Measurements from ENCODE around the gene VEGFB.
A peak's percentile ranks its signal among the peaks of the same experiment; 100 is the strongest.

Gene VEGFB

DNA sequence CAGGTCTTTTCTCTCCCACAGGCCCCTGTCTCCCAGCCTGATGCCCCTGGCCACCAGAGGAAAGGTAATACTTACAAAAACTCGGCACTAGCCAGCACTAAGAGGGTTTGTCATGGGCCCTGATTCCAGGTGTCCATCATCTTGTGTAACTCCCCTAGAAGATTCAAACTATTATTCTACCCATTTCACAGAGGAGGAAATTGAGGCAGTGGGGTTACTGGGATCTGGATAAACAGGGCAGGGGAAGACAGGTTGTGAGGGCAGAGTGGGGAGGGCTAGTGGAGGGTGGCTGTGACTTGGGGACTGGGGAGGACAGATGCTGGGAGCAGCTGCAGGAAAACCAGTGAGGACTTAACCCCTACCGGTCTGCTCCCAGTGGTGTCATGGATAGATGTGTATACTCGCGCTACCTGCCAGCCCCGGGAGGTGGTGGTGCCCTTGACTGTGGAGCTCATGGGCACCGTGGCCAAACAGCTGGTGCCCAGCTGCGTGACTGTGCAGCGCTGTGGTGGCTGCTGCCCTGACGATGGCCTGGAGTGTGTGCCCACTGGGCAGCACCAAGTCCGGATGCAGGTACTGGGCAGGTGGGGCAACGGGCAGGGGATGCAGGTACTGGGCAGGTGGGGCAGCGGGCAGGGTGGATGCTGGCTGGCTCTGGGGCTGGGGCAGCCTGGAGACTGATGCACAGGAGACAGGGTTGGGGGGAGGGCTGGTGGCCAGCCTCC is 1.2 kb downstream of the VEGFB start:
- Histone ChIP-seq H3K79me2 (ENCODE audit: low read length) (peaks cover 17% of the 10 kb centered on the region), H3K4me2 (ENCODE audit: low read length) (peak overlapping the region; percentile 99), H3K9ac (ENCODE audit: low read length) (peak overlapping the region; percentile 81), H3K9me3 (ENCODE audit: insufficient read depth, low read length) (no peaks in the 10 kb centered on the region), H3K36me3 (replicated peaks; ENCODE audit: low read depth, low read length) (peaks cover 31% of the 10 kb centered on the region), H3K27me3 (ENCODE audit: low read depth, low read length) (no peaks in the 10 kb centered on the region), H4K20me1 (ENCODE audit: insufficient read depth, low read length) (peaks cover 9% of the 10 kb centered on the region; the same call in 1 of the 2 replicates), H3K4me3 (ENCODE audit: low read length) (peak overlapping the region; percentile 94), H2AFZ (ENCODE audit: low read depth, low read length) (no peak overlapping the region), H3K27ac (ENCODE audit: low read length) (peak overlapping the region; percentile 35; the same call in 1 of the 2 replicates), H3K4me1 (ENCODE audit: low read length) (peaks cover 53% of the 10 kb centered on the region)
- no peak for TF ChIP-seq EZH2phosphoT487 (IDR thresholded peaks at IDR 0.05; ENCODE audit: low read depth)
- TF ChIP-seq, protein P1, sequence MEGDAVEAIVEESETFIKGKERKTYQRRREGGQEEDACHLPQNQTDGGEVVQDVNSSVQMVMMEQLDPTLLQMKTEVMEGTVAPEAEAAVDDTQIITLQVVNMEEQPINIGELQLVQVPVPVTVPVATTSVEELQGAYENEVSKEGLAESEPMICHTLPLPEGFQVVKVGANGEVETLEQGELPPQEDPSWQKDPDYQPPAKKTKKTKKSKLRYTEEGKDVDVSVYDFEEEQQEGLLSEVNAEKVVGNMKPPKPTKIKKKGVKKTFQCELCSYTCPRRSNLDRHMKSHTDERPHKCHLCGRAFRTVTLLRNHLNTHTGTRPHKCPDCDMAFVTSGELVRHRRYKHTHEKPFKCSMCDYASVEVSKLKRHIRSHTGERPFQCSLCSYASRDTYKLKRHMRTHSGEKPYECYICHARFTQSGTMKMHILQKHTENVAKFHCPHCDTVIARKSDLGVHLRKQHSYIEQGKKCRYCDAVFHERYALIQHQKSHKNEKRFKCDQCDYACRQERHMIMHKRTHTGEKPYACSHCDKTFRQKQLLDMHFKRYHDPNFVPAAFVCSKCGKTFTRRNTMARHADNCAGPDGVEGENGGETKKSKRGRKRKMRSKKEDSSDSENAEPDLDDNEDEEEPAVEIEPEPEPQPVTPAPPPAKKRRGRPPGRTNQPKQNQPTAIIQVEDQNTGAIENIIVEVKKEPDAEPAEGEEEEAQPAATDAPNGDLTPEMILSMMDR (IDR thresholded peaks at IDR 0.05; ENCODE audit: low read depth, low read length), result no peak

DNA sequence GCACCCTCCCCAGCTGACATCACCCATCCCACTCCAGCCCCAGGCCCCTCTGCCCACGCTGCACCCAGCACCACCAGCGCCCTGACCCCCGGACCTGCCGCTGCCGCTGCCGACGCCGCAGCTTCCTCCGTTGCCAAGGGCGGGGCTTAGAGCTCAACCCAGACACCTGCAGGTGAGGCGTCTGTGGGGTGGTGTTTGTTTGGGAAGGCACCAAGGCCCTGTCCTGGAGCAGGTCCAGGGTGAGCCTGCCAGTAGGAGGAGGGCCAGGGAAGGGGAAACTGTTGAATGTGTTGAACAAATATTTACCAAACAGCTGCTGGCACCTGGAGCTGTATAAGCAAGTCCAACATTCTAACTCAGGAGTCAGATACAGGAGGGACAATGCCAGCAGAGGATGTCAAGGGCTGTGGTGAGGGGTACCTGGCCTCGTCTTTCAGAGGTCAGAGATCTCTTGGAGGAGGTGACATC is 3.1 kb downstream of the VEGFB start:
- no peak overlapping the region; the same call in 1 of the 2 replicates for H3K4me3 ChIP-seq (ENCODE audit: low read length)
- peaks cover 27% of the 10 kb centered on the region for H3K79me2 ChIP-seq (ENCODE audit: low read length)
- peak overlapping the region; percentile 47; the same call in 1 of the 2 replicates for H3K9ac ChIP-seq (ENCODE audit: low read length)
- H4K20me1 ChIP-seq (ENCODE audit: insufficient read depth, low read length), result peaks cover 9% of the 10 kb centered on the region; the same call in 1 of the 2 replicates
- H3K4me2 ChIP-seq (ENCODE audit: low read length), result peak overlapping the region; percentile 48
- peak overlapping the region; percentile 89 for H3K27ac ChIP-seq (ENCODE audit: low read length)
- H3K27me3 ChIP-seq (ENCODE audit: low read depth, low read length), result no peaks in the 10 kb centered on the region
- H3K9me3 ChIP-seq (ENCODE audit: insufficient read depth, low read length), result no peaks in the 10 kb centered on the region
- H2AFZ ChIP-seq (ENCODE audit: low read depth, low read length), result no peak overlapping the region
- TF ChIP-seq, protein P1 (IDR thresholded peaks at IDR 0.05; ENCODE audit: low read depth, low read length), result no peak
- peaks cover 56% of the 10 kb centered on the region for H3K4me1 ChIP-seq (ENCODE audit: low read length)
- peaks cover 34% of the 10 kb centered on the region for H3K36me3 ChIP-seq (replicated peaks; ENCODE audit: low read depth, low read length)

- peak overlapping the region; percentile 47; the same call in 1 of the 2 replicates for H3K9ac ChIP-seq (ENCODE audit: low read length)
- H3K4me1 ChIP-seq (ENCODE audit: low read length), result peaks cover 62% of the 10 kb centered on the region
- peaks cover 9% of the 10 kb centered on the region; the same call in 1 of the 2 replicates for H4K20me1 ChIP-seq (ENCODE audit: insufficient read depth, low read length)
These were observed 3.7 kb downstream of the VEGFB start for GRCh38 chr11:64238076-64238475.

DNA sequence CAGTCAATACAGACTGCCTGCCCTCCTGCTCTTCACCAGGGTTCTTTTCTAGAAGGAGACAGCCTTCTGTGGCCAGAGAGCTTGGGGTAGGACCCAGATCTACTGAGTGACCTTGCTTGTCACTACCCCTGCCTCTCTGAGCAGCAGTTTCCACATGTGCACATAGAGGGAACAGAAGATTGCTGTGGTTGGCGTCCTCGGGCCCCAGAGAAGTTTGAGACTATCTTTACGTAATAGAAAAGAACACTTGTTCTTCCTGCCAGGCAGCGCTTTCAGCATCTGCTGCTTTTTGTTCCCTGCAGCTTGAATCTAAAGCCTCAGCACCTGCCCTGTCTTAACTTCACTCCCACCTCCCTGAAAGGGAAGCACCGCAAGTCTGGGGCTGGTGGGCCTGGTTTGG is 4.6 kb downstream of the VEGFB start:
- peak overlapping the region; percentile 89 for H3K27ac ChIP-seq (ENCODE audit: low read length)

More at GRCh38 chr11:64238076-64238475, 3.7 kb downstream of the VEGFB start:
- peak overlapping the region; percentile 89 for H3K27ac ChIP-seq (ENCODE audit: low read length)
- H2AFZ ChIP-seq (ENCODE audit: low read depth, low read length), result no peak overlapping the region
- H3K36me3 ChIP-seq (replicated peaks; ENCODE audit: low read depth, low read length), result peaks cover 38% of the 10 kb centered on the region
- TF ChIP-seq, protein P1 (IDR thresholded peaks at IDR 0.05; ENCODE audit: low read depth, low read length), result no peak
- TF ChIP-seq EZH2phosphoT487 (IDR thresholded peaks at IDR 0.05; ENCODE audit: low read depth), result no peak
- H3K4me2 ChIP-seq (ENCODE audit: low read length), result peak overlapping the region; percentile 48
- no peaks in the 10 kb centered on the region for H3K9me3 ChIP-seq (ENCODE audit: insufficient read depth, low read length)
- H3K4me3 ChIP-seq (ENCODE audit: low read length), result no peak overlapping the region; the same call in 1 of the 2 replicates
- H3K79me2 ChIP-seq (ENCODE audit: low read length), result peaks cover 33% of the 10 kb centered on the region
- H3K27me3 ChIP-seq (ENCODE audit: low read depth, low read length), result no peaks in the 10 kb centered on the region

More for the DNA sequence above, 4.6 kb downstream of the VEGFB start:
- Histone ChIP-seq H3K36me3 (replicated peaks; ENCODE audit: low read depth, low read length) (peaks cover 47% of the 10 kb centered on the region), H3K27me3 (ENCODE audit: low read depth, low read length) (no peaks in the 10 kb centered on the region), H3K4me2 (ENCODE audit: low read length) (peak overlapping the region; percentile 48), H3K9me3 (ENCODE audit: insufficient read depth, low read length) (no peaks in the 10 kb centered on the region), H3K4me1 (ENCODE audit: low read length) (peaks cover 62% of the 10 kb centered on the region), H3K9ac (ENCODE audit: low read length) (peak overlapping the region; percentile 47; the same call in 1 of the 2 replicates), H3K79me2 (ENCODE audit: low read length) (peaks cover 42% of the 10 kb centered on the region), H3K4me3 (ENCODE audit: low read length) (no peak overlapping the region), H2AFZ (ENCODE audit: low read depth, low read length) (no peak overlapping the region), H4K20me1 (ENCODE audit: insufficient read depth, low read length) (peaks cover 12% of the 10 kb centered on the region; the same call in 1 of the 2 replicates)
- TF ChIP-seq EZH2phosphoT487 (IDR thresholded peaks at IDR 0.05; ENCODE audit: low read depth), result no peak
- TF ChIP-seq, protein P1 (IDR thresholded peaks at IDR 0.05; ENCODE audit: low read depth, low read length), result no peak
